Spleen (tissue), 11 donors: ENCODE data around the gene IMMP1L. TPM values are rescaled to one million over a fixed set of nuclear protein-coding genes. Genes with fewer than 3 reads are reported as not detected.

ENCODE experiments used
- DNase-seq: peaks from one replicate; pipeline ENCODE4 v3.0.0-alpha.2; 2020
- H3K27ac ChIP-seq, 8 donors: fragments of 200-600 bp; sonication (generic) in 7 of 8; 1 replicate in 4 of 8; 2 replicates in 4 of 8; pipeline versions ENCODE4 v1.5.0 to v1.8.0; 2016 to 2021; ENCODE audit warnings: inconsistent platforms in 4 of 8, mild to moderate bottlenecking in 4 of 8, moderate library complexity in 1 of 8
- H3K27me3 ChIP-seq, 7 donors: fragments of 200-600 bp; sonication (generic) in 6 of 7; replicated peaks in 1 of 7; 1 replicate in 4 of 7; 2 replicates in 3 of 7; pipeline versions ENCODE4 v1.5.0 to v1.8.0; 2016 to 2021; ENCODE audit warnings: inconsistent platforms in 3 of 7, mild to moderate bottlenecking in 1 of 7
- H3K36me3 ChIP-seq, 6 donors: fragments of 200-600 bp; sonication (generic) in 5 of 6; 1 replicate in 4 of 6; 2 replicates in 2 of 6; pipeline versions ENCODE4 v1.5.0 to v1.8.0; 2016 to 2021; ENCODE audit warnings: inconsistent platforms in 2 of 6
- H3K4me1 ChIP-seq, 6 donors: fragments of 200-600 bp; sonication (generic) in 5 of 6; 1 replicate in 3 of 6; 2 replicates in 3 of 6; pipeline versions ENCODE4 v1.5.0 to v1.8.0; 2016 to 2021; ENCODE audit warnings: inconsistent platforms in 3 of 6
- H3K4me3 ChIP-seq, 8 donors: fragments of 200-600 bp; sonication (generic) in 7 of 8; 1 replicate in 4 of 8; 2 replicates in 4 of 8; pipeline versions ENCODE4 v1.5.0 to v1.8.0; 2016 to 2021; ENCODE audit warnings: inconsistent platforms in 4 of 8, mild to moderate bottlenecking in 4 of 8, moderate library complexity in 2 of 8
- H3K9me3 ChIP-seq, 8 donors: fragments of 200-600 bp; sonication (generic) in 7 of 8; 1 replicate in 4 of 8; 2 replicates in 4 of 8; pipeline versions ENCODE4 v1.5.0 to v1.8.0; 2016 to 2021; ENCODE audit warnings: inconsistent platforms in 4 of 8
- POLR2A ChIP-seq, 3 donors: fragments of 450-650 bp; IDR thresholded peaks; one replicate each; pipeline ENCODE4 v1.5.1; 2017; ENCODE audit warnings: antibody characterized with exemption in 3 of 3, mild to moderate bottlenecking in 1 of 3
- POLR2AphosphoS5 ChIP-seq, 3 donors: sonication (generic); formaldehyde crosslinking; IDR thresholded peaks; one replicate each; pipeline ENCODE4 v1.5.1; 2017; ENCODE audit warnings: antibody characterized with exemption in 3 of 3
- WGBS, 5 donors: extraction: QIAGEN DNeasy Blood & Tissue Kit in 3 of 5; methylation state at CpG; one replicate each; pipeline versions ENCODE4 v1.1.5 to v1.1.7; 2013 to 2018; 5-methylcytosine and 5-hydroxymethylcytosine counted together
- intact Hi-C: fragments of 100-400 bp; cut with DNase I; formaldehyde crosslinking; loops from one replicate; pipeline ENCODE4 v1.15.0; 2023; ENCODE audit warnings: low total_unique reads
- polyA plus RNA-seq, 3 donors: library from polyadenylated mRNA; stranded (reverse); fragments of 200-250 nt; gene quantifications; one replicate each; pipeline ENCODE4 v1.2.1, GENCODE V29; 2013
- total RNA-seq, 7 donors: library from RNA; depleted of rRNA in 3 of 7; stranded (reverse); fragments of >200 nt in 3 of 7; fragmentation: NEBNext Ultra II Directional in 4 of 7; extraction: Animal tissue kit (Norgen Biotek cat#: 25700) in 4 of 7; gene quantifications; one replicate each; pipeline versions ENCODE4 v1.1.0 to v1.2.1, GENCODE V29; 2016 to 2021
- TF ChIP-seq, protein P1 (sequence below), 11 experiments: fragments of 200-600 bp in 7 of 11; fragments of 450-650 bp in 4 of 11; sonication (generic) in 4 of 11; IDR thresholded peaks in 8 of 11; conservative IDR thresholded peaks in 3 of 11; 1 replicate in 7 of 11; 2 replicates in 4 of 11; pipeline versions ENCODE4 v1.4.0 to v1.8.0; 2016 to 2021; ENCODE audit warnings: antibody characterized with exemption in 11 of 11, inconsistent platforms in 4 of 11, mild to moderate bottlenecking in 1 of 11
- donor health status: healthy with polysubstance abuse.
- donor health status: DM: no; HTN: no; CAD: no; lungs with moderate emphysema.
- donor health status: DM: no; HTN: no; CAD: no.
- donor health status: Bipolar disorder and iron deficiency.
- donor health status: healthy.
- donor health status: DM: no; HTN: no; CAD: no.
- donor health status: DM: yes; HTN: yes; CAD: no.

Gene IMMP1L
- total and polyA plus RNA-seq, 10 donors = 13.5 to 33.1 (median 20.1) TPM

DNA sequence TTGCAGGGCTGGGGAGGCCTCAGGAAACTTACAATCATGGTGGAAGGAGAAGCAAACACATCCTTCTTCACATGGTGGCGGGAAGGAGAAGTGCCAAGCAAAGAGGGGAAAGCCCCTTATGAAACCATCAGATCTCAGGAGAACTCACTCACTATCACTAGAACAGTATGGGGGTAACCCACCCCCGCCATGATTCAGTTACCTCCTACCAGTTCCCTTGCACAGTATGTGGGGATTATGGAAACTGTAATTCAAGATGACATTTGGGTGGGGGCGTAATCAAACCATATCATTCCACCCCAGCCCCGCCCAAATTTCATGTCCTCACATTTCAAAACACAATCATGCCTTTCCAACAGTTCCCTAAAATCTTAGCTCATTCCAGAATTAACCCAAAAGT, 16.2 kb downstream of the IMMP1L start:
- Histone ChIP-seq H3K27me3 (no peaks in the 10 kb centered on the region), H3K4me3 (no peak overlapping the region), H3K4me1 (no peaks in the 10 kb centered on the region), H3K9me3 (peaks cover 0 to 7% (median 0%) of the 10 kb centered on the region in 8 donors), H3K27ac (no peak overlapping the region), H3K36me3 (peaks cover 0 to 36% (median 2%) of the 10 kb centered on the region in 6 donors)
- TF ChIP-seq POLR2A (IDR thresholded peaks at IDR 0.05) = no peak
- TF ChIP-seq, protein P1, sequence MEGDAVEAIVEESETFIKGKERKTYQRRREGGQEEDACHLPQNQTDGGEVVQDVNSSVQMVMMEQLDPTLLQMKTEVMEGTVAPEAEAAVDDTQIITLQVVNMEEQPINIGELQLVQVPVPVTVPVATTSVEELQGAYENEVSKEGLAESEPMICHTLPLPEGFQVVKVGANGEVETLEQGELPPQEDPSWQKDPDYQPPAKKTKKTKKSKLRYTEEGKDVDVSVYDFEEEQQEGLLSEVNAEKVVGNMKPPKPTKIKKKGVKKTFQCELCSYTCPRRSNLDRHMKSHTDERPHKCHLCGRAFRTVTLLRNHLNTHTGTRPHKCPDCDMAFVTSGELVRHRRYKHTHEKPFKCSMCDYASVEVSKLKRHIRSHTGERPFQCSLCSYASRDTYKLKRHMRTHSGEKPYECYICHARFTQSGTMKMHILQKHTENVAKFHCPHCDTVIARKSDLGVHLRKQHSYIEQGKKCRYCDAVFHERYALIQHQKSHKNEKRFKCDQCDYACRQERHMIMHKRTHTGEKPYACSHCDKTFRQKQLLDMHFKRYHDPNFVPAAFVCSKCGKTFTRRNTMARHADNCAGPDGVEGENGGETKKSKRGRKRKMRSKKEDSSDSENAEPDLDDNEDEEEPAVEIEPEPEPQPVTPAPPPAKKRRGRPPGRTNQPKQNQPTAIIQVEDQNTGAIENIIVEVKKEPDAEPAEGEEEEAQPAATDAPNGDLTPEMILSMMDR (IDR thresholded peaks at IDR 0.05 in 8 of 11, conservative IDR thresholded peaks at IDR 0.05 in 3 of 11) = no peak
- TF ChIP-seq POLR2AphosphoS5 (IDR thresholded peaks at IDR 0.05) = no peak
- WGBS, 5 donors = 86 to 97% (median 92%) methylated on average over 4 of the region's 4 CpGs
- no peak for DNase-seq
- intact Hi-C loops = no loop called here

DNA sequence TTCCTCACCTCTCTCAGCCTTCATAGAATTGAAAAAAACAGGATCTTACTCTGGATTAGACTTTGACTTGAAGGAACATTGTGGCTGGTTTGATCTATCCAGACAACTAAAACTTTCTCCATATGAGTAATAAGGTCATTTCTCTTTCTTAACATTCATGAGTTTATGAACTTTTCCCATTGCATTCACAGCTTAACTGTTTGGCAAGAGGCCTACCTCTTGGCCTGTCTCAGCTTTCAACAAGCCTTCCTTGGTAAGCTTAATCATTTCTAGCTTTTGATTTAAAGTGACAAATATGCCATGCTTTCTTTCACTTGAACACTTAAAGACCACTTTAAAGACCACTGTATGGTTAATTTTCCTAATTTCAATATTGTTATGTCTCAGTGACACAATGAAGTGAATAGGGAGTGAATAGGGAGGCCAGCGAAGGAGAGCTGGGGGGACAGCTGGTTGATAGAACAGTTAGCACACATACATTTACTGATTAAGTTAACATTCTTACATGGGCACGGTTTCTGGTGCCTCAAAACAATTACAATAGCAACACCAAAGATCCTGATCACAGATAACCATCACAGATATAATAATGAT, 17.0 kb downstream of the IMMP1L start:
- H3K4me3 ChIP-seq = no peak overlapping the region
- TF ChIP-seq POLR2A (IDR thresholded peaks at IDR 0.05) = no peak
- TF ChIP-seq, protein P1 (IDR thresholded peaks at IDR 0.05 in 8 of 11, conservative IDR thresholded peaks at IDR 0.05 in 3 of 11) = no peak
- TF ChIP-seq POLR2AphosphoS5 (IDR thresholded peaks at IDR 0.05) = no peak
- peaks cover 0 to 7% (median 0%) of the 10 kb centered on the region in 8 donors for H3K9me3 ChIP-seq
- no peak overlapping the region for H3K27ac ChIP-seq
- H3K36me3 ChIP-seq = peaks cover 0 to 36% (median 2%) of the 10 kb centered on the region in 6 donors
- no peaks in the 10 kb centered on the region for H3K27me3 ChIP-seq
- intact Hi-C loops = no loop called here
- no peak for DNase-seq
- WGBS, 5 donors = 80 to 99% (median 89%) methylated on average over 2 of the region's 2 CpGs
- H3K4me1 ChIP-seq = no peaks in the 10 kb centered on the region

DNA sequence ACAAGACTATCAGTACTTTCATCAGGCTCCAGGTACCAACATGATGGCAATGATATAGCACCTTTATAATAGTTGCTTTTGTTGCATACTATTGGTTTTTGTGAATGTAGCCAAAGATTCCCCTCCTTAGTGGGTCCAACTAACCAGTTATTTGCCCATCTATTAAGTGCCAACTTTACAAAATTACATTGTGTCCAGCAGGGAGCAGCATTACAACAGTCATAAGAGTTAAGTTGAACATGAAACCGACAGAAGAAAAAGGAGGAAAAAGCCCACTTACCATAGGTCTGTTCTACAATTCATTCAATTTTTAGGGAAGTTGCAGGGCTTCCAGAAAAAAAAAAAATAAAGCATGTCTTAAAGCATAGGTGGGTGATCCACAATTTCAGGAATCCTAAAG, 21.6 kb downstream of the IMMP1L start:
- no peaks in the 10 kb centered on the region for H3K9me3 ChIP-seq
- no peak for TF ChIP-seq POLR2AphosphoS5 (IDR thresholded peaks at IDR 0.05)
- no peak for TF ChIP-seq POLR2A (IDR thresholded peaks at IDR 0.05)
- TF ChIP-seq, protein P1 (IDR thresholded peaks at IDR 0.05 in 8 of 11, conservative IDR thresholded peaks at IDR 0.05 in 3 of 11) = peak in 5 of 11 experiments; percentile 16 to 49 (median 26)
- H3K27ac ChIP-seq = no peak overlapping the region
- peaks cover 0 to 12% (median 0%) of the 10 kb centered on the region in 6 donors for H3K36me3 ChIP-seq
- DNase-seq = no peak
- intact Hi-C loops = no loop called here
- no peaks in the 10 kb centered on the region for H3K4me1 ChIP-seq
- WGBS, 5 donors = 13 to 39% (median 26%) methylated on average over 1 of the region's 1 CpG
- H3K4me3 ChIP-seq = no peak overlapping the region
- no peaks in the 10 kb centered on the region for H3K27me3 ChIP-seq

DNA sequence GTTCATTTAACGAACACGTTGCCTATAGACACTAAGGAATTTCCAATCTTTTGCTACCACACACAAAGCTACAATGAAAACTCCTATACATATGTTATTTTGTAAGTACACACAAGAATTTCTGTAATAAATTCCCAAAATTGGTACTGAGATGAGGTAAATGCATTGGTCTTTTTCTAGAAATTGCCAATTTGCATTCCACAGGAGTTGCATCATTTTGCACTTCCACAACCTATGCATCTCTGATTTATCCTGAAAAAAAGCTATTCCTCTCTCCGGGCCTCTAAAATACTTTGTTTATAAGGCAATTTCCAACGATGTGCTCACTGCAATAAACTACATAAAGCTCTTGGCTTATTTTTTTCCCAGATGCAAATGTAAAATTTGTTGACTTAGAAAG, 24.9 kb downstream of the IMMP1L start:
- H3K36me3 ChIP-seq = no peaks in the 10 kb centered on the region
- H3K27ac ChIP-seq = no peak overlapping the region
- WGBS, 5 donors = 88 to 97% (median 90%) methylated on average over 4 of the region's 4 CpGs
- H3K4me1 ChIP-seq = no peaks in the 10 kb centered on the region
- intact Hi-C loops = no loop called here
- H3K4me3 ChIP-seq = no peak overlapping the region
- no peak for DNase-seq
- H3K27me3 ChIP-seq = no peaks in the 10 kb centered on the region
- no peaks in the 10 kb centered on the region for H3K9me3 ChIP-seq
- TF ChIP-seq POLR2A (IDR thresholded peaks at IDR 0.05) = no peak
- TF ChIP-seq POLR2AphosphoS5 (IDR thresholded peaks at IDR 0.05) = no peak
- TF ChIP-seq, protein P1 (IDR thresholded peaks at IDR 0.05 in 8 of 11, conservative IDR thresholded peaks at IDR 0.05 in 3 of 11) = no peak
